ENCODE data around the gene TLN1. TPM values are rescaled to one million over a fixed set of nuclear protein-coding genes. Genes with fewer than 3 reads are reported as not detected.

TLN1 gene
- total RNA-seq, 1 donor from 2014 or later = 250 TPM

DNA sequence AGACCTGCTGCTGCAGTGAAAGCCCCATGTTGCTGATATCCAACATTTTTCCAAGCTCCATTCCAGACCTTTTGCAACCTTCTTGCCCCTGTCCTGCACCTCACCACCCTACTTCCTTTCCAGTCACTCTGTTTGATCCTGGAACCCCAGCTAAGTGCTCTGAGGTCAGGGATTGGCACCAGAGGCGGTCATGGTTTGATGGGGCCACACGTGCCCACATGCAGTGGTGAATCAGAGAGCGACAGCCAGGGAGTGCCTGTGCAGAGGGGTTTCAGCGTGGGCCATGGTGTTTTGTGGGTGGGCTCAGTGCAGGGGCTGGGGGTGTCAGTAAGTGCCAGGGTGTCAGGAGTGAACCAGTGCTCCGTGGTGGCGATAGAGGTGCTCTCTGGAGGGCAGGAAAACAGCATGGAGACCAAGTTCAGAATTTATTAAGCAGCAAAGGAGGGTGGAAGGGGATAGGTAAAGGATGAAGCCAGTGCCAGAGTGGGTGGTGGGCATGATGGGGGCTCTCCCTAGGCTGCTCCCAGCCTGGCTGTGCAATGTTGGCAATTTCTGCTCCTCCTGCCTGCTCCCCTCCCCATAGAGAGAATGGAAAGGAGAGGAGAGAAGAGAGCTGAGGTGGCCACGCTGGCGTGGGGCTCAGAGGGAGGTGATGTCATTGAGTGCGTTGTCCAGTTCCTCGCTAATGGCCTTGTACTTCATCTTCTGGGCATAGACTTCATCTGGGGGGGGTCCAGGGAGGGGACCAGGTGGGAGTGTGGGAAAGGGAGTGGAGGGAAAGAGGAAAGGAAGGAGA, 49.3 kb downstream of the TLN1 start:
- DNase-seq = no peak

DNA sequence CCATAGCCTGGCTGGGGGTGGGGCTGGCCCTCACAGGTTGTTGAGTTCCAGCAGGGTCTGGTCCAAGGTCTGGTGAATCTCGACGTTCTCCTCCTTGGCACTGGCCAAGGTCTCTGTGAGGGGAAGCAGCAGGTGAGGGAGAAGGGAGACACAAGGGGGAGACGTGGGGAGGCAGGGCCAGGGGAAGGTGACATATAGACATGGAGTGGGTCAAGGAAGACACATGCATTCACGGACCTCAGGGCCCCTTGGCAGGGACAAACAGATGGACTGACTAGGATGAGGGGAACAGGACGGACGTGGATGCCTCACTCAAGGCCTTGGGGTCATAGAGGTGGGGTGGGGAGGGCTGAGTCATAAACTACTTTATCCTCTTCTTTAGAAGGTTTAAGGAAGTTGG, 49.9 kb downstream of the TLN1 start:
- no peak for DNase-seq

DNA sequence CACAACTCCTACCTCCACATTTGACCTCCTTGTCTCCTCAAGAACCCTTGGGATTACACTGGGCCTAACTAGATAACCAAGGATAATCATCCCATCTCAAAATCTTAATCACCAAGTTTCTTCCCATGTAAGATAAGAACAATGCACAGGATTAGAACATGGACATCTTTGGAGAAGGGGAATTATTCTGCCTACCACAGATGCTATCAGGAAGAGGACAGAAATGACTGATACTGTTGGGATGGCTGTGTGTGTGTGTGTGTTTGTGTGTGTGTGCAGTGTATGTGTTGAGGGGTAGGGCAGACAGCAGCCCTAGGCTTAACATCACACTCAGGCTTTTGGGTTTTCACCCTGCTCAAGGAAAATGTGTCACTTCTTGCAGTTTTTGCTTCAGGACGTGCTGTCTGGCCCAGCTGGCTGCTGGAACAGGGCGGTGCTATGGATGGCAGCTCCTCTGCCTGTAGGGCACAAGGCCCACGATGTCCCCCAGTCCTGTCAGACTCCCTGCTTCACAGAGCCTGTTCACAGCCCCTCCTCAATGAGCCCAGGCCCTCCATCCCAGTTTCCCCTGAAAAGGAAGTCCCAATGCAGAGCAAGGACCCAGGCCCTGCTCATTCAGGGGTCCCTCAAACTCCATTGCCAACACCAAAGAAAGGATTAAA, 50.5 kb downstream of the TLN1 start:
- DNase-seq = no peak

DNA sequence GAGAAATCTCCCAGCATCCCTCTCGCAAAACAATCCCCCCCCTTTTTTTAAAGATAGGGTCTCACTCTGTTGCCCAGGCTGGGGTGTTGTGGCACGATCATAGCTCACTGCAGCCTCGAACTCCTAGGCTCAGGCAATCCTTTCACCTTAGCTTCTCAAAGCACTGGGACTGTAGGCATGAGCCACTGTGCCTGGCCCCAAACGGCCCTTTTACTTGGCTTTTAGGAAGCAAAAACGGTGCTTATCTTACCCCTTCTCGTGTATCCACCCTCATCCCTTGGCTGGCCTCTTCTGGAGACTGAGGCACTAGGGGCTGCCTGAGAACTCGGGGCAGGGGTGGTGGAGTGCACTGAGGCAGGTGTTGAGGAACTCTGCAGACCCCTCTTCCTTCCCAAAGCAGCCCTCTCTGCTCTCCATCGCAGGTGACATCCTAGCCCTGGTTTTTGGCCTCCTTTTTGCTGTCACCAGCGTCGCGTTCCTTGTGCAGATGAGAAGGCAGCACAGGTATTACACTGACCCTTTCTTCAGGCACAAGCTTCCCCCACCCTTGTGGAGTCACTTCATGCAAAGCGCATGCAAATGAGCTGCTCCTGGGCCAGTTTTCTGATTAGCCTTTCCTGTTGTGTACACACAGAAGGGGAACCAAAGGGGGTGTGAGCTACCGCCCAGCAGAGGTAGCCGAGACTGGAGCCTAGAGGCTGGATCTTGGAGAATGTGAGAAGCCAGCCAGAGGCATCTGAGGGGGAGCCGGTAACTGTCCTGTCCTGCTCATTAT, 51.5 kb downstream of the TLN1 start:
- DNase-seq = no peak

DNA sequence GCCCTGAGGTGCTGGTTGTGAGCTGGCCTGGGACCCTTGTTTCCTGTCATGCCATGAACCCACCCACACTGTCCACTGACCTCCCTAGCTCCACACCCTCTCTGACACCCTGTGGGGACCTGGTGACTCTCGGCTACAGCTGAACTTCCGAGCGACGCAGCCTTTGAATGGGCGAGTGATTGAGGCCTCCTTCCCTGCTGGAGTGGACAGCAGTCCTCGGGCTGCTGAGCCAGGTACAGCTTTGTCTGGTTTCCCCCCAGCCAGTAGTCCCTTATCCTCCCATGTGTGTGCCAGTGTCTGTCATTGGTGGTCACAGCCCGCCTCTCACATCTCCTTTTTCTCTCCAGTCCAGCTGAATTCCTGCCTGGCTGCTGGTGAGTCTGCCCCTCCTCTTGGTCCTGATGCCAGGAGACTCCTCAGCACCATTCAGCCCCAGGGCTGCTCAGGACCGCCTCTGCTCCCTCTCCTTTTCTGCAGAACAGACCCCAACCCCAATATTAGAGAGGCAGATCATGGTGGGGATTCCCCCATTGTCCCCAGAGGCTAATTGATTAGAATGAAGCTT, 52.1 kb downstream of the TLN1 start:
- DNase-seq = no peak

DNA sequence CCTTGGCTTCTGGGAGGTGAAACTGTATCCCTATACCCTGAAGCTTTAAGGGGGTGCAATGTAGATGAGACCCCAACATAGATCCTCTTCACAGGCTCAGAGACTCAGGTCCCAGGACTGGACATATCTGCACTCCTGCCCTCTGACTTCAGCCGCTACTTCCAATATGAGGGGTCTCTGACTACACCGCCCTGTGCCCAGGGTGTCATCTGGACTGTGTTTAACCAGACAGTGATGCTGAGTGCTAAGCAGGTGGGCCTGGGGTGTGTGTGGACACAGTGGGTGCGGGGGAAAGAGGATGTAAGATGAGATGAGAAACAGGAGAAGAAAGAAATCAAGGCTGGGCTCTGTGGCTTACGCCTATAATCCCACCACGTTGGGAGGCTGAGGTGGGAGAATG, 52.9 kb downstream of the TLN1 start:
- no peak for DNase-seq

DNA sequence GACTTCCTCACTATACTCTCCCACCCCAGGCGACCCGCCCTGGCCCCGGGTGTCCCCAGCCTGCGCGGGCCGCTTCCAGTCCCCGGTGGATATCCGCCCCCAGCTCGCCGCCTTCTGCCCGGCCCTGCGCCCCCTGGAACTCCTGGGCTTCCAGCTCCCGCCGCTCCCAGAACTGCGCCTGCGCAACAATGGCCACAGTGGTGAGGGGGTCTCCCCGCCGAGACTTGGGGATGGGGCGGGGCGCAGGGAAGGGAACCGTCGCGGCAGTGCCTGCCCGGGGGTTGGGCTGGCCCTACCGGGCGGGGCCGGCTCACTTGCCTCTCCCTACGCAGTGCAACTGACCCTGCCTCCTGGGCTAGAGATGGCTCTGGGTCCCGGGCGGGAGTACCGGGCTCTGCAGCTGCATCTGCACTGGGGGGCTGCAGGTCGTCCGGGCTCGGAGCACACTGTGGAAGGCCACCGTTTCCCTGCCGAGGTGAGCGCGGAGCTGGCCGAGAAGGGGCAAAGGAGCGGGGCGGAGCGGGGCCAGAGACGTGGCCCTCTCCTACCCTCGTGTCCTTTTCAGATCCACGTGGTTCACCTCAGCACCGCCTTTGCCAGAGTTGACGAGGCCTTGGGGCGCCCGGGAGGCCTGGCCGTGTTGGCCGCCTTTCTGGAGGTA, 56.1 kb downstream of the TLN1 start:
- peak; percentile 41 for DNase-seq

DNA sequence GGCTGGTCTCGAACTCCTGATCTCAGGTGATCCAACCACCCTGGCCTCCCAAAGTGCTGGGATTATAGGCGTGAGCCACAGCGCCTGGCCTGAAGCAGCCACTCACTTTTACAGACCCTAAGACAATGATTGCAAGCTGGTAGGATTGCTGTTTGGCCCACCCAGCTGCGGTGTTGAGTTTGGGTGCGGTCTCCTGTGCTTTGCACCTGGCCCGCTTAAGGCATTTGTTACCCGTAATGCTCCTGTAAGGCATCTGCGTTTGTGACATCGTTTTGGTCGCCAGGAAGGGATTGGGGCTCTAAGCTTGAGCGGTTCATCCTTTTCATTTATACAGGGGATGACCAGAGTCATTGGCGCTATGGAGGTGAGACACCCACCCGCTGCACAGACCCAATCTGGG, 56.8 kb downstream of the TLN1 start:
- DNase-seq = no peak

DNA sequence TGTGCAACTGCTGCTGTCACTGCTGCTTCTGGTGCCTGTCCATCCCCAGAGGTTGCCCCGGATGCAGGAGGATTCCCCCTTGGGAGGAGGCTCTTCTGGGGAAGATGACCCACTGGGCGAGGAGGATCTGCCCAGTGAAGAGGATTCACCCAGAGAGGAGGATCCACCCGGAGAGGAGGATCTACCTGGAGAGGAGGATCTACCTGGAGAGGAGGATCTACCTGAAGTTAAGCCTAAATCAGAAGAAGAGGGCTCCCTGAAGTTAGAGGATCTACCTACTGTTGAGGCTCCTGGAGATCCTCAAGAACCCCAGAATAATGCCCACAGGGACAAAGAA, 58.0 kb downstream of the TLN1 start:
- DNase-seq = no peak

DNA sequence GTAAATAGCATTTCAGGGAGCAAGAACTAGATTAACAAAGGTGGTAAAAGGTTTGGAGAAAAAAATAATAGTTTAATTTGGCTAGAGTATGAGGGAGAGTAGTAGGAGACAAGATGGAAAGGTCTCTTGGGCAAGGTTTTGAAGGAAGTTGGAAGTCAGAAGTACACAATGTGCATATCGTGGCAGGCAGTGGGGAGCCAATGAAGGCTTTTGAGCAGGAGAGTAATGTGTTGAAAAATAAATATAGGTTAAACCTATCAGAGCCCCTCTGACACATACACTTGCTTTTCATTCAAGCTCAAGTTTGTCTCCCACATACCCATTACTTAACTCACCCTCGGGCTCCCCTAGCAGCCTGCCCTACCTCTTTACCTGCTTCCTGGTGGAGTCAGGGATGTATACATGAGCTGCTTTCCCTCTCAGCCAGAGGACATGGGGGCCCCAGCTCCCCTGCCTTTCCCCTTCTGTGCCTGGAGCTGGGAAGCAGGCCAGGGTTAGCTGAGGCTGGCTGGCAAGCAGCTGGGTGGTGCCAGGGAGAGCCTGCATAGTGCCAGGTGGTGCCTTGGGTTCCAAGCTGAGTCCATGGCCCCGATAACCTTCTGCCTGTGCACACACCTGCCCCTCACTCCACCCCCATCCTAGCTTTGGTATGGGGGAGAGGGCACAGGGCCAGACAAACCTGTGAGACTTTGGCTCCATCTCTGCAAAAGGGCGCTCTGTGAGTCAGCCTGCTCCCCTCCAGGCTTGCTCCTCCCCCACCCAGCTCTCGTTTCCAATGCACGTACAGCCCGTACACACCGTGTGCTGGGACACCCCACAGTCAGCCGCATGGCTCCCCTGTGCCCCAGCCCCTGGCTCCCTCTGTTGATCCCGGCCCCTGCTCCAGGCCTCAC, 58.6 kb downstream of the TLN1 start, which contains the start of gene CA9:
Gene CA9, plus strand, starts transcription at position 797 of the 893 bp plus-strand sequence. Its CDS starts 32 bp downstream, at position 829.
- no peak for DNase-seq

DNA sequence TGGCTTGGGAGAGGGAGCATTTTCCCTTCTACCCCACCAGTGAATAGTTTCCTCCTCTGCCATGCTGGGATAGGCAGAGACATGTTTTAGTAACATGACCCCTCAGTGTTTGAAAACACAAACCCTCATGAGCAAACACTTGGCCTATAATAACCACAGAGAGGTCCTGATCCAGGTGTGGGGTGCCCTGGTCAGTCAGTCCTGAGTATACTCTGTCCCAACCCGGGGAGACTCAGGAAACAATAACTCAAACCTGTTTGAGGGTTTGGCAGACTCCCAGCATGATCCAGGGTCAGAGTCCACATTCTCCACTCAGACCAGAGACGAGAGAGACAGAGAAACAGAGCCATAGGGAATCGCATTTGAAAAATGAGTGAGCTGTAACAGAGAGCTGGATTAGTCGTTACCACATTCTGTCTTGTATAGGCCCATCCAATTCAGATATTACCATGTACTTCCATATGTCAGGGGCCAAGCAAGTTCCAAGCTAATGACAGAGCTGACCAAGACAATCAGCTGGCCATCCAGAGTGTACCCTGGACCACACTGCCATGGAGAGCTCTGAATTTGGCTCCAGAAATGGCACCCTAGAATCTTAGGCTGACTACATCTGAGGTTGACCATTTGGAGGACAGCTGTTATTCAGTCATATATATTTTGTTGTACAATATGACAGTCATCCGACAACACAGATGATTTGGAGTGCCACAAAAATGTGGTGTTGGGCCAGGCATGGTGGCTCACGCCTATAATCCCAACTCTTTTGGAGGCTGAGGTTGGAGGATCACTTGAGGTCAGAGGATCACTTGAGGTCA, 62.5 kb downstream of the TLN1 start:
- no peak for DNase-seq

DNA sequence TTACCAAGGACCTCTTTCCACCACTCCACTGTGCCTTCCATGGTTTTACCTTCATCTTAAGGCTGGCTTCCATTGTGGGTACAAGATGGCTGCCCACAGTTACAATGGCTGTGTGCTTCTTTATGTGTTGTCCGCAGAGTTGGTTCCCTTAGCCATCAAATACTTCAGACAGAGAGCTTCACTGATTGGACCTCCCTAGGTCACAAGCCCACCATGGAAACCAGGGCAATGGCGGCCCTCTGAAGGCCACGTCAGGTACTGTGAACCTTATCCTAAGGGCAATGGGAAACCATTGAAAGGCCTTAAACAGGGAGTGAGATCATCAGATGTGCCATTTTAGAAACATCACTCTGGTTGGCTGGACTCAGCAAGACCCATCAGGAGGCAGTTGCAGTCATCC, 64.1 kb downstream of the TLN1 start:
- no peak for DNase-seq

DNA sequence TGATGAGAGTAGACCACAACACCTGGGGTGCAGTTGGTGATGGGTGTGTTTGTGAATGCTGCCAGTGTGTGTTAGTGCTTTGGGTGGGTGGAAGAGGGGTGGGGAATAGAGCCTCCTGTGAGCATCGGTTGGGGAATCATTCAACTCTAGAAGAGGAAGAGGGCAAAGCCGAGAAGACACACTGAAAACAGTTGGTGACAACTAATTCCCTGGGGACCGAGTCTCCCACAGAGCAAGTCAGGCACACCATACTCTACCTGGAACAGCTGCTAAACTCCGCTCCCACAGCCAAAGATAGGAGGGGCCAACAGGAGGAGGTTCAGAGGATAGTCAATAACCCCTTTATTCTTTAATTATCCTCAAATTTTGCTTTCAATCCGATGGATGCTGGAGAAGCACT, 65.4 kb downstream of the TLN1 start:
- no peak for DNase-seq

DNA sequence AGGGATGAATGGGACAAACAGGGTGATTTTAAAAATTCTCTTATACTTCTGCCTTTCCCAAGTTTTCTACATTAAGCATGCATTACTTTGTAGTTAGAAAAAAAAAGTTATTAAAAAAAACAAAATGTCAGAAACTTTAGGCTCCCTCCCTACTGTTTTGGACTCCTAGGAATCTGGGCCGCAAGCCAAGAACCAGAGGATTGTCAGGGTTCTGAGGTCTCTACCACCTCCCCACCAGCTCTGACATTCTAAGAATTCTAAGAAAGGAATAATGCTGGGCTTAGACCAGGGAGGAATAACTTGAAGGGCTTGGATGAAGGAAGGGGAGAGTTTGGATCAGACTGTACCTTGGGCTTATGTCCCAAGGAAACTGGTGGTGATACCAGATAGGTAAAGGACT, 66.0 kb downstream of the TLN1 start:
- no peak for DNase-seq

DNA sequence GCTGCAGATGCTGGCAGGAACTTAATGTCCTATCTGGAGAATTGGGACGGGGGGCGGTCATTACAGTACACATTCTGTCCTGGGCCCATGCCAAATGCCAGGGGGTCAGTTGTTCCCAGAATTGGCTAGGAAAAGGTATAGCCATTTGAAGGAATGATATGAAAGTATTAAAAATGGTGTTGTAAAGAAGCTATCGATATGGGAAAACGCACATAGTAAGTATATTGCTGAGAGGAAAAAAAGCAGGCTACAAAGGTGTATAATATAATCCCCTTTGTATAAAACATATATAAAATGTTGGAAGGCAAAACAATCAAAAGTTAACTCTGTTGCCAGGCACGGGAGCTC, 66.5 kb downstream of the TLN1 start:
- no peak for DNase-seq

DNA sequence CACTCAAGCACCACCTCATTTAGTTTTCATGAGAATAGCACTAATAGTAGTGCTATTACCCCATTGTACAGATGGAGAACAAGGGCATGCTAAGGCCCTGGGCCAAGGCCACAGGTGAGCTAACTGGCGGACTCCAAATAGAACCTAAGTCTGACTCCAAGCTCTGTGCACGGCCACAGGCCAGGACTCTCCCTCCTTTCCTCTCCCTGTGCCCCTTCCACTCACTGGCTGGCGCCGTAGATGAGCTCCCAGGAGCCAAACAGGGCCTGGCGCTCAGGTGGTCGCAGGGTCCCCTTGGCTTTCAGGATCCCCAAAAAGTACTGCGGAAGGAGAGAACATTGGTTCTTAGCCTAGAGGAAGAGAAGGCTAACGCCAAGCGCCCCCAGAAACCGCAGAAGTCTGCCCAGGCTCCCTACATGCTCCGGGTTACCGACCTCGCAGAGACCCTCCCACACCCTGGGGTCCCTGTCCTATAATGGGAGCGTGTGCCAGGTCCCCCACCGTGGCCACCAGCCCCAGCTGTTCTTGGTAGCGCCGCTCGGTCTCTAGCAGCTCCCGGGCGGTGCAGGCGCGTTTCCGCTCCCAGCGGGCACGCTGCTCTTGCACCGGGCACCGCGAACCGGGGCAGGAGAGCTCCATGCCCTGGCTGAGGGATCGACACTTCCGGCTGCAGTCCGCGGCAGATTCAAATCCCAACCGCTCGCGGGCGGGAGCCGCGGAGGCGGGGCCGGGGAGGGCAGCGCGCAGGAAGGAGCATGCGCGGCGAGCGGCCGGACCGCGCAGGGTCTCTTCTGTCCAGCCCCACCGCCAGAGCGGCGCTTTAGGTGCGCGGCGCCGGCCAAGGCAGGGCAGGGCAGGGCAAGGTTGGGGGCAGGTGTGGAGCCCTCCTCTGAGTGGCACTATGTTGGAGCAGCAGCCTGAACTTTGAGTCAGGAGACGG, 67.2 kb downstream of the TLN1 start, which contains the start of gene ARHGEF39:
Gene ARHGEF39, minus strand, starts transcription at position 665 of the 940 bp plus-strand sequence. Its CDS starts 26 bp downstream, at position 639.
- DNase-seq = peak; percentile 81

DNA sequence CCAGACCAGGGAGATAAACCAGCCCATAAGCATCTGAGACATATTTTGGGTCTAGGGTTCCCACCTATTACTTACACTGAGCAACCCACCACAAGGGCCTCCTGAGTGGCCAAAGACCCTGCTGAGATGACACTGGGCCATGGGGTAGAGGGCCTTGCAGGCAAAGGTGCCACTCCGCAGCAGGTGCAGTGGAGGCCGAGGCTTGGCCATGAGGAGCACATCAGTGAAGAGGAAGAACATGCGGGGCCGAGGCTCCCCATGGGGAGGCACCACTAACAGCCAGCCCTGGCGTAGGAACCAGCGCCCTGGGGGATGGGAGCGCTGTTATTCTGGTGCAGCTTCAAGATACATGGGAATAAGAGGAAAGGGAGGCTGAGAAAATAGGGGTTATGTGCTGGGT, 69.6 kb downstream of the TLN1 start:
- DNase-seq = no peak

DNA sequence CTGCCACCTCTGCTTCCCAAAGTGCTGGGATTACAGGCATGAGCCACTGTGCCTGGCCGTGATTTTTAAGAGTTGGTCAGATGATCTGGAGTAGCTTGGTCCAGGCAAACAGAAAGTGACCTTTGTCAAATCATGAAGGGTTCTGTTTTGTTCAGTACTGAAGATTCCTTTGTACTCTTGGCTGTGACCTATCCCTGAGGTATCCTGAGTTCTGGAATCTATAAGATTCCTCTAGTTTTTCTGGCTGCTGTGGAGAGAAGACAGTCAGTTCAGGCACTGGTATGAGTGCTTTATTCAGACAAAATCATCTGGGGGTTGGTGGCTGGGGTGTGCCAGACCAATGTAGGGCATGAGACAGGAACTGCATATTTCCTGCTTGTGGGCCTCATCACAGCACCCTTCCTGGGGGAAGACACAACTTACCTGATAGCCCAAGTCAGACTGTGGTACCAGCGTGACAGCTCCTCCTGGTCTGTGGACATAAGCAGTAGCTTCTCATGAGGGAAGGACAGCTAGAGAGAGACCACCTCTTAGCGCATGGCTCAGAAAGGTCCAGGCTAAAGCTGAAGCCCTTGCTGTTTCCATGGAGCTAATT, 70.1 kb downstream of the TLN1 start:
- no peak for DNase-seq

DNA sequence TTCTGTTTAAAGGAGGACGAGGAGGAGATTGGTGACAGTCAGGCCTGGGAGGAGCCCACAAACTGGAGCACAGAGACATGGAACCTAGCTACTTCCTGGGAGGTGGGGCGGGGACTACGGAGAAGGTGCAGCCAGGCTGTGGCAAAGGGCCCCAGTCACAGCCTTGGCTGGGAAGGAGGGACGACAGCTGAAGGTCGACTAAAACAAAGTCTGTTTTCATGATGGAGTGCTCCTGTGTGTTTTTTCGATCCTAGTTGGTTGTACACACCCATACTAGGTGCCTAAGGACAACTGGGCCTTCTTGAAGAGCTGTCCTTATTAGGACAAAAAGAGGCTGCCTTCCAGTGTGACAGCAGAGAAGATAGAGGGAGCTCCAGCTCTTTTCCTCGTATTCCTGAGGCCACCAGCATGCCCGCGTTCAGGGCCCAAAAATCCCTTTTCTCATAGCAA, 71.0 kb downstream of the TLN1 start:
- peak; percentile 30 for DNase-seq

All from dermis blood vessel endothelial cell (primary cell).